ENCODE measurements around the gene TTC24. TPM values are rescaled to one million over a fixed set of nuclear protein-coding genes. Genes with fewer than 3 reads are reported as not detected.

Gene TTC24
- total RNA-seq, 1 donor = not detected

DNA sequence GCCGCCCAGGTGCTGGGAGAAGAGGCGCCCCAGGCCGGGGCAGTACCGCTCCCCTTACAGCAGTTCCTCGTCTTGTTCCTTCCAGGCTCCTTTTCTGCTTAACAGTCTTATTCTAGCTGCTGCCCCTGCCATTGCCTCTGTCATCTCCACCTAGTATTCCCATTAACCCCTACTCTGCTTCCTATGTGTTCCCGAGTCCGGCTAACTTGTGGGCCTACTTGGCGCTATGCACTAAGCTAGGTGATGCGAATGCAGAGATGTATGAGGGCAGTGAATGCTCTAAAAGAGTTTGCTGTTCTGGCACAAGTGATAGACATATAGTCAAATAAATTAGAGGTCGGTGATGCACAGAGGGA lies 6.9 kb upstream of the TTC24 start:
- TF ChIP-seq, protein P1, sequence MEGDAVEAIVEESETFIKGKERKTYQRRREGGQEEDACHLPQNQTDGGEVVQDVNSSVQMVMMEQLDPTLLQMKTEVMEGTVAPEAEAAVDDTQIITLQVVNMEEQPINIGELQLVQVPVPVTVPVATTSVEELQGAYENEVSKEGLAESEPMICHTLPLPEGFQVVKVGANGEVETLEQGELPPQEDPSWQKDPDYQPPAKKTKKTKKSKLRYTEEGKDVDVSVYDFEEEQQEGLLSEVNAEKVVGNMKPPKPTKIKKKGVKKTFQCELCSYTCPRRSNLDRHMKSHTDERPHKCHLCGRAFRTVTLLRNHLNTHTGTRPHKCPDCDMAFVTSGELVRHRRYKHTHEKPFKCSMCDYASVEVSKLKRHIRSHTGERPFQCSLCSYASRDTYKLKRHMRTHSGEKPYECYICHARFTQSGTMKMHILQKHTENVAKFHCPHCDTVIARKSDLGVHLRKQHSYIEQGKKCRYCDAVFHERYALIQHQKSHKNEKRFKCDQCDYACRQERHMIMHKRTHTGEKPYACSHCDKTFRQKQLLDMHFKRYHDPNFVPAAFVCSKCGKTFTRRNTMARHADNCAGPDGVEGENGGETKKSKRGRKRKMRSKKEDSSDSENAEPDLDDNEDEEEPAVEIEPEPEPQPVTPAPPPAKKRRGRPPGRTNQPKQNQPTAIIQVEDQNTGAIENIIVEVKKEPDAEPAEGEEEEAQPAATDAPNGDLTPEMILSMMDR (IDR thresholded peaks at IDR 0.05; ENCODE audit: insufficient read depth, low read length) = no peak
- peak overlapping the region; percentile 79 for H3K4me3 ChIP-seq (ENCODE audit: low read depth, low read length)

DNA sequence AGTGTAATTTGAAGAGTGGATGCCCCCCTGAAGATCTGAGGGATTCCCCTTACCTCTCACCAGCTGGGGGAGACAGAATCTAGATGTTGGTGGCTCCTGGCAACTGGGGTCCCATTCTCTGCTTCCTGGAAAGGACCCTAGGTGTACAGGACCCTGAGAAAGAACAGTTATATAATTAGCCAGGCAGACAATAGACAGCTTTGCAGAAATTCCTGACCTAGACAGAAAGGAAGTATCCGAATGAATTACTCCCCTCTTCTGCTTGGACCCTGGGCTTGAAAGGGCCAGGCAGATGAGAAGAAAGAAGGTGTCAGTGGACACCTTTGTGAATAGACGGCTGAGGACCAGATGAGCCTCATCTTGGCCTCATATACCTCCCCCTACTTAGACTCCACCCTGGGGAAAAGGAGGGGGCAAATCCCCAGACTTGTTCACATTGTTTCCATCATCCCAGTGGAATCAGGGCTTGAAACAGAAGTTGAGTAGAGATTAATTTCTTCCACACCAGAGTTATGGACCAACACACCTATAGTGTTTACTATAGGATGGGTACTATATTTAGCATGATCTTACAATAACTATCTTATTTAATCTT lies 5.4 kb upstream of the TTC24 start:
- TF ChIP-seq, protein P1 (IDR thresholded peaks at IDR 0.05; ENCODE audit: insufficient read depth, low read length) = no peak
- no peak overlapping the region for H3K4me3 ChIP-seq (ENCODE audit: low read depth, low read length)

More for the DNA sequence above, 6.9 kb upstream of the TTC24 start:
- DNase-seq (ENCODE audit: low read depth) = no peak

DNA sequence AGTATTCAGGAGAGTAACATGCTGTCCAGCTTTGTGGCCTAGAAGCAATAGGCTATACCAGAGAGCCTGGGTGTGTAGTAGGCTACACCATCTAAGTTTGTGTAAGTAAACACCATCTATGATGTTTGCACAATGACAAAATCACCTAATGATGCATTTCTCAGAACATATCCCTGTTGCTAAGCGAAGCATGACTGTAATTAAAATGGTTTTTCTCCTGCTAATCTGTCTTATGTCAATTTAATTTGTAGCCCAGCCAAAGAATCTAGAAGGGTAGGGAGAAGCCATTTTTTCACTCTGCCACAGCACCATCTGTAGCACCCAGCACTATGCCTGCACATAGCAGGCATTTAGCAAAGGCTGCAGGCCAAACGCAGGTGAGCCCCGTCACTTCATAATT lies 2.0 kb upstream of the TTC24 start:
- TF ChIP-seq, protein P1 (IDR thresholded peaks at IDR 0.05; ENCODE audit: insufficient read depth, low read length) = no peak
- no peak for DNase-seq (ENCODE audit: low read depth)

More for the DNA sequence above, 5.4 kb upstream of the TTC24 start:
- DNase-seq (ENCODE audit: low read depth) = no peak

DNA sequence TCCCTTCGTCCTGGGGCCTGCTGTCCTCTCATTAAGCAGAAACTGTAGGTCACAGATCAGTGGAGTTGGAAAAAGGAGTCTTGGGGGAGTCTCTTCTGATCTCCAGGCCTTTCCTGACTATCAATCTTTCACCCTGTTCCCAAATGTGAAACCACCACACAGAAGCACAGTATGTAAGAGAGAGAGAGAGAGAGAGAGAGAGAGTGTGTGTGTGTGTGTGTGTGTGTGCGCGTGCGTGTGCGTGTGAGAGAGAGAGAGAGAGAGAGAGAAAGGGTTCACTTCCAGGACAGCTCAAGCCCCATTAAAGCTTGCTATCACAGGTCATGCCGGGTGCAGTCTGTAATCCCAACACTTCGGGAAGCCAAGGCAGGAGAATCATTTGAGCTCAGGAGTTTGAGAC lies 1.5 kb upstream of the TTC24 start:
- DNase-seq (ENCODE audit: low read depth) = no peak
- H3K4me3 ChIP-seq (ENCODE audit: low read depth, low read length) = no peak overlapping the region
- TF ChIP-seq, protein P1 (IDR thresholded peaks at IDR 0.05; ENCODE audit: insufficient read depth, low read length) = no peak

More for the DNA sequence above, 2.0 kb upstream of the TTC24 start:
- no peak overlapping the region for H3K4me3 ChIP-seq (ENCODE audit: low read depth, low read length)

DNA sequence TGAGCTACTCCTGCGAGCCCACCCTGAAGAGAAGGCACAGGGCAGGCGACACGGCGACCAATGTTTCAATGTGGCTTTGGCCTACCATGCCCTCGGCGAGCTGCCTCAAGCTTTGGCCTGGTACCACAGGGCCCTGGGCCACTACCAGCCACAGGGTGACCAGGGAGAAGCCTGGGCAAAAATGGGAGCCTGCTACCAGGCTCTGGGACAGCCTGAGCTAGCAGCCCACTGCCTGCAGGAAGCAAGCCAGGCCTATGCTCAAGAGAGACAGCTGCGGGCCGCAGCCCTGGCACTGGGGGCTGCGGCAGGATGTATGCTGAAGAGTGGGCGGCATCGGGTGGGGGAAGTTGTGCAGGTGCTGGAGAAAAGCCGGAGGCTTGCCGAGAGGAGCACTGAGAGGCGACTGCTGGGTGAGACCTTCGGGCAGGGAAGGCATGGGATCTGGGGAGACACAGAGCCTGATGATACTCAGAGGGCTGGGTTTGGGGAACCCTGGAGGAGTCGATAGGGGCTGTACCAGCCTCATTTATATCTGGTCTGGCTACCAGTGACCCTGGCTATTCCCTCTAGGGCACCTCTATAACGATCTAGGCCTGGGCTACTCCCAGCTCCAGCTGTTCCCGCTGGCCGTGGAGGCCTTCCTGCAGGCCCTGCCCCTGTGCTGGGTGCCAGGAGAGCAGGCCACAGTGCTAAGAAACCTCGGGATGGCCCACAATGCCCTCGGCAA lies 2.3 kb downstream of the TTC24 start:
- no peak overlapping the region for H3K4me3 ChIP-seq (ENCODE audit: low read depth, low read length)
- DNase-seq (ENCODE audit: low read depth) = no peak
- TF ChIP-seq, protein P1 (IDR thresholded peaks at IDR 0.05; ENCODE audit: insufficient read depth, low read length) = no peak

DNA sequence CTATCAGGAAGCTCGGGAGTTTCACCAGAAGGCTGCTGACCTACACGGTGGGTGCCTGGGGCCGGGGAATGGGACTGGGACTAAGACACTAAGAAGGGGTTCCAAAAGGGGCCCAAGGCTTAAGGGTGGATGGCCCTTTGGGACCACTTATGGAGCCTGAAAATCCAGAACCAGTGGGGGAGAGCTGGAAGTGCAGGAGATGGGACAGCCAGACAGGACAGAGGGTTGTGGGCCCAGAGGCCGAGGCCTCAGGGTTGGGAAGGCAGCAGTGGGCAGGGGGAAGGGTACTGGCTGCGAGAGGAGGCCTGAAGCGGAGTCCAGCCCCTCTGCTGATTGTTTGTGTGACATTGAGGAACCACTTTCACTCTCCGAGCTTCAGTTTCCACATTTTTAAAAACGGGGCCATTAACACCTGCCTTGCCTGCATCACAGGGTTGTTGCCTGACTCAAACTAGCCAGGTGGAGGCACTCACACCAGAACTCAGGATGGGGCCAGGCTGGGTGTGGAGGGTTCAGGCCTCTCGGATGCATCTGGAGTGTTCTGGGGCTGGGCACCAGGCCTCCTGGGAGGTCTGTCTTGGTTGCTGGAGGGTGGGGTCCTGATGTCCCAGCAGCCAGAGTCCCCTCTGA lies 3.0 kb downstream of the TTC24 start:
- DNase-seq (ENCODE audit: low read depth) = no peak
- TF ChIP-seq, protein P1 (IDR thresholded peaks at IDR 0.05; ENCODE audit: insufficient read depth, low read length) = no peak
- H3K4me3 ChIP-seq (ENCODE audit: low read depth, low read length) = no peak overlapping the region

Data from fibroblast of the aortic adventitia (primary cell).